Measurements from ENCODE around the gene ATP8A2. TPM values are rescaled to one million over a fixed set of nuclear protein-coding genes. Genes with fewer than 3 reads are reported as not detected.

The ATP8A2 gene
- polyA plus RNA-seq, 1 donor from 2014 or later = 11.9 TPM

DNA sequence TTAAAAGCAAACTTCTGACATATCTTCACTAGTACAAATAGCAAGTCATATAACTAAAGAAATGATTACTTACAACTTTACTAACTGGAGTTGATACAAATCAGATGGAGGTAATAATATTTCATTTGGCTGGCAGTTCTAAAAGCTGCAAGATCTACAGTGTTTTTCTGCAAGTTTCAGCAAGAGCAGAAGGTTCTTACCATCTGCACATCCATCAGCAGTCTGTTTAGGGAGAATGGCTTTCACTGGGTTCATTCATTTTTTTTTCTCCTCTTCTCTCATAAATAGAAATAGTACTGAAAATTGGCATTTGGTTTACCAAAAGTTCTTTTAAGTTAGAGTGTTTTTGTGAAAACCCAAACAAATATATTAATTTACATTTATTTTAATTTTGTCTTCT lies 683.1 kb downstream of the ATP8A2 start:
- no peak overlapping the region for H3K4me2 ChIP-seq (ENCODE audit: low read length)
- no peak overlapping the region for H2AFZ ChIP-seq (ENCODE audit: low read depth, low read length)
- H3K9me3 ChIP-seq (ENCODE audit: low read length) = no peaks in the 10 kb centered on the region
- H3K79me2 ChIP-seq (replicated peaks; ENCODE audit: insufficient read depth, low read length) = peaks cover 6% of the 10 kb centered on the region
- H3K27me3 ChIP-seq (ENCODE audit: insufficient read depth, low read depth, low read length) = peaks cover 15% of the 10 kb centered on the region
- no peak overlapping the region for H3K27ac ChIP-seq (ENCODE audit: low read length)
- no peaks in the 10 kb centered on the region for H3F3A ChIP-seq (ENCODE audit: insufficient read depth, low read length, poor library complexity, severe bottlenecking)
- H3K36me3 ChIP-seq (ENCODE audit: insufficient read depth, low read length) = no peaks in the 10 kb centered on the region
- no peak overlapping the region for H3K9ac ChIP-seq (ENCODE audit: low read length)
- H3K9me2 ChIP-seq (ENCODE audit: insufficient read depth, low read length) = no peaks in the 10 kb centered on the region
- TF ChIP-seq MXI1 (conservative IDR thresholded peaks at IDR 0.05; ENCODE audit: poor library complexity, severe bottlenecking) (no peak), POLR2AphosphoS5 (IDR thresholded peaks at IDR 0.05) (no peak), EZH2 (IDR thresholded peaks at IDR 0.05; ENCODE audit: borderline replicate concordance, insufficient read depth, low read length, poor library complexity, severe bottlenecking) (no peak), RAD21 (conservative IDR thresholded peaks at IDR 0.05) (no peak), TAF1 (IDR thresholded peaks at IDR 0.05; ENCODE audit: low read depth) (no peak), EP300 (conservative IDR thresholded peaks at IDR 0.05; ENCODE audit: poor library complexity, severe bottlenecking) (no peak), SMC3 (conservative IDR thresholded peaks at IDR 0.05; ENCODE audit: poor library complexity) (no peak)
- TF ChIP-seq, protein P1, sequence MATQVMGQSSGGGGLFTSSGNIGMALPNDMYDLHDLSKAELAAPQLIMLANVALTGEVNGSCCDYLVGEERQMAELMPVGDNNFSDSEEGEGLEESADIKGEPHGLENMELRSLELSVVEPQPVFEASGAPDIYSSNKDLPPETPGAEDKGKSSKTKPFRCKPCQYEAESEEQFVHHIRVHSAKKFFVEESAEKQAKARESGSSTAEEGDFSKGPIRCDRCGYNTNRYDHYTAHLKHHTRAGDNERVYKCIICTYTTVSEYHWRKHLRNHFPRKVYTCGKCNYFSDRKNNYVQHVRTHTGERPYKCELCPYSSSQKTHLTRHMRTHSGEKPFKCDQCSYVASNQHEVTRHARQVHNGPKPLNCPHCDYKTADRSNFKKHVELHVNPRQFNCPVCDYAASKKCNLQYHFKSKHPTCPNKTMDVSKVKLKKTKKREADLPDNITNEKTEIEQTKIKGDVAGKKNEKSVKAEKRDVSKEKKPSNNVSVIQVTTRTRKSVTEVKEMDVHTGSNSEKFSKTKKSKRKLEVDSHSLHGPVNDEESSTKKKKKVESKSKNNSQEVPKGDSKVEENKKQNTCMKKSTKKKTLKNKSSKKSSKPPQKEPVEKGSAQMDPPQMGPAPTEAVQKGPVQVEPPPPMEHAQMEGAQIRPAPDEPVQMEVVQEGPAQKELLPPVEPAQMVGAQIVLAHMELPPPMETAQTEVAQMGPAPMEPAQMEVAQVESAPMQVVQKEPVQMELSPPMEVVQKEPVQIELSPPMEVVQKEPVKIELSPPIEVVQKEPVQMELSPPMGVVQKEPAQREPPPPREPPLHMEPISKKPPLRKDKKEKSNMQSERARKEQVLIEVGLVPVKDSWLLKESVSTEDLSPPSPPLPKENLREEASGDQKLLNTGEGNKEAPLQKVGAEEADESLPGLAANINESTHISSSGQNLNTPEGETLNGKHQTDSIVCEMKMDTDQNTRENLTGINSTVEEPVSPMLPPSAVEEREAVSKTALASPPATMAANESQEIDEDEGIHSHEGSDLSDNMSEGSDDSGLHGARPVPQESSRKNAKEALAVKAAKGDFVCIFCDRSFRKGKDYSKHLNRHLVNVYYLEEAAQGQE (IDR thresholded peaks at IDR 0.05; ENCODE audit: borderline replicate concordance) = no peak
- TF ChIP-seq, protein P2, sequence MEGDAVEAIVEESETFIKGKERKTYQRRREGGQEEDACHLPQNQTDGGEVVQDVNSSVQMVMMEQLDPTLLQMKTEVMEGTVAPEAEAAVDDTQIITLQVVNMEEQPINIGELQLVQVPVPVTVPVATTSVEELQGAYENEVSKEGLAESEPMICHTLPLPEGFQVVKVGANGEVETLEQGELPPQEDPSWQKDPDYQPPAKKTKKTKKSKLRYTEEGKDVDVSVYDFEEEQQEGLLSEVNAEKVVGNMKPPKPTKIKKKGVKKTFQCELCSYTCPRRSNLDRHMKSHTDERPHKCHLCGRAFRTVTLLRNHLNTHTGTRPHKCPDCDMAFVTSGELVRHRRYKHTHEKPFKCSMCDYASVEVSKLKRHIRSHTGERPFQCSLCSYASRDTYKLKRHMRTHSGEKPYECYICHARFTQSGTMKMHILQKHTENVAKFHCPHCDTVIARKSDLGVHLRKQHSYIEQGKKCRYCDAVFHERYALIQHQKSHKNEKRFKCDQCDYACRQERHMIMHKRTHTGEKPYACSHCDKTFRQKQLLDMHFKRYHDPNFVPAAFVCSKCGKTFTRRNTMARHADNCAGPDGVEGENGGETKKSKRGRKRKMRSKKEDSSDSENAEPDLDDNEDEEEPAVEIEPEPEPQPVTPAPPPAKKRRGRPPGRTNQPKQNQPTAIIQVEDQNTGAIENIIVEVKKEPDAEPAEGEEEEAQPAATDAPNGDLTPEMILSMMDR (IDR thresholded peaks at IDR 0.05; ENCODE audit: poor library complexity, severe bottlenecking) = no peak
- no peak overlapping the region for H3K4me3 ChIP-seq (ENCODE audit: low read length)
- no peaks in the 10 kb centered on the region for H4K20me1 ChIP-seq (ENCODE audit: insufficient read depth)

DNA sequence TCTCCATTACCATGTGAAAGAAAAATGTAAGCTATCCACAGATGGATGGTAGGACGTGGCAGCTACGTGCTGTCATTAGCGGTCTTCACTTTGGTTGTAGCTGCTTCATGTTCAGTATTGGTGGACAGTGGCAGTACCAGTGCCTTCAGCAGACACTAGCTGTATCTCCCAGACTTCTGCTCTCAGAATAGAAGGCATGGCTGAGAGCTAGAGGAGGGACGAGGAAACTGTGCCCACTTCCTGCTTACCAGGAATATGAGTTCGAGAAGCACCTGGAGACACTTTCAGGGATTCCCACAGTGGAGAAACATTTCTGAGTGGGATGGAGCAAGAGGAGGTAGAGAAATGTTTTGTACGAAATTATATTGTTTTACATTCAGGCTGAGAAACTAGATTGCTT lies 686.9 kb downstream of the ATP8A2 start:
- no peak for TF ChIP-seq EZH2 (IDR thresholded peaks at IDR 0.05; ENCODE audit: borderline replicate concordance, insufficient read depth, low read length, poor library complexity, severe bottlenecking)
- TF ChIP-seq MXI1 (conservative IDR thresholded peaks at IDR 0.05; ENCODE audit: poor library complexity, severe bottlenecking) = no peak
- TF ChIP-seq, protein P2 (IDR thresholded peaks at IDR 0.05; ENCODE audit: poor library complexity, severe bottlenecking) = no peak
- TF ChIP-seq EP300 (conservative IDR thresholded peaks at IDR 0.05; ENCODE audit: poor library complexity, severe bottlenecking) = no peak
- TF ChIP-seq POLR2AphosphoS5 (IDR thresholded peaks at IDR 0.05) = no peak
- TF ChIP-seq RAD21 (conservative IDR thresholded peaks at IDR 0.05) = no peak
- no peak for TF ChIP-seq SMC3 (conservative IDR thresholded peaks at IDR 0.05; ENCODE audit: poor library complexity)
- TF ChIP-seq, protein P1 (IDR thresholded peaks at IDR 0.05; ENCODE audit: borderline replicate concordance) = no peak
- no peak for TF ChIP-seq TAF1 (IDR thresholded peaks at IDR 0.05; ENCODE audit: low read depth)
- Histone ChIP-seq H3K79me2 (replicated peaks; ENCODE audit: insufficient read depth, low read length) (no peaks in the 10 kb centered on the region), H3F3A (ENCODE audit: insufficient read depth, low read length, poor library complexity, severe bottlenecking) (no peaks in the 10 kb centered on the region), H3K27me3 (ENCODE audit: insufficient read depth, low read depth, low read length) (no peaks in the 10 kb centered on the region), H4K20me1 (ENCODE audit: insufficient read depth) (no peaks in the 10 kb centered on the region), H3K4me3 (ENCODE audit: low read length) (no peak overlapping the region), H3K9ac (ENCODE audit: low read length) (no peak overlapping the region), H2AFZ (ENCODE audit: low read depth, low read length) (no peak overlapping the region), H3K4me2 (ENCODE audit: low read length) (no peak overlapping the region), H3K36me3 (ENCODE audit: insufficient read depth, low read length) (no peaks in the 10 kb centered on the region), H3K9me3 (ENCODE audit: low read length) (no peaks in the 10 kb centered on the region), H3K9me2 (ENCODE audit: insufficient read depth, low read length) (no peaks in the 10 kb centered on the region), H3K27ac (ENCODE audit: low read length) (no peak overlapping the region)
